ENCODE results near the gene TMEM164.

Gene TMEM164

DNA sequence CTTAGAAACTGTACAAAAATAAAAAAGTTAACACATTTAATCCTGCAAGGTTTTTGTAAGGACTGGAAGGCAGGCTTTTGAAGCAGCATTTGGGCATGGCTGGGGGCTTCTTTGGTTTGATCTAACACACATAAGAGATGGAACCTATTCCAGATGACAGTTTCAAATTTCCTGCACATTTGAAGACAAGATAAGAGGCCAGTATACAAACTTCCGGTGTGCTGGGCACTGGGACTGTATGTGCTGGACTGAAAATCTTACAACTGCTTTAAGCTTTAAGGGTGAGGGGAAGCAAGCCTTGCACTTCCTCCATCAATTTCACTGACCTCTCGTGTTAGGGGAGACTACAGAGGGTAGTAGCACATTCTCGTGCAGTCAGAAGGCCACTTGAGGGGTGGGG, 192.1 kb downstream of the TMEM164 start:
- no peak for DNase-seq (ENCODE audit: low read depth in 1 of 2, low spot score in 1 of 2)

GRCh38 chrX:110201799-110202198, 198.9 kb downstream of the TMEM164 start:
- DNase-seq (ENCODE audit: low read depth in 1 of 2, low spot score in 1 of 2) = no peak

DNA sequence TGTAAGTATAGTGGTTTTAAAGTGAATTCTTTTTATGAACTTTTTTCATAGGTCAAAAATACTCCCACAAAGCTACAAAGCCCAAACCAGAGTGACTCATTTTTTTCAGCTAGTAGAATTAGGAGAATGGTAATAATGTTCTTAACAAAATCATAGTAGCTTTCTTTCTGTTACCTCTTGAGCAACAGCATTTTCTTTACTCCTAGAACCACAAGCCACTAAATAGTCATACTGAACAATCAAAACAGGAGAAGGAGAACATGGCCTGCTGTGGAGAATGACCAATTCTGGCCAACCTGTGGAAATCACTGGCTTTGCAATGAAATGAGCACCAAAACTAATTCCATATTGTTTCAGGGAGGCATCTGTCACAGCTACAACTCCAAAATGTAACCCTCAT, 202.1 kb downstream of the TMEM164 start:
- DNase-seq (ENCODE audit: low read depth in 1 of 2, low spot score in 1 of 2) = no peak

GRCh38 chrX:110208092-110208491, 205.2 kb downstream of the TMEM164 start:
- no peak for DNase-seq (ENCODE audit: low read depth in 1 of 2, low spot score in 1 of 2)

- DNase-seq (ENCODE audit: low read depth in 1 of 2, low spot score in 1 of 2) = no peak
These were observed 207.7 kb downstream of the TMEM164 start for GRCh38 chrX:110210417-110211139.

GRCh38 chrX:110211340-110211739, 208.4 kb downstream of the TMEM164 start:
- DNase-seq (ENCODE audit: low read depth in 1 of 2, low spot score in 1 of 2) = no peak

DNA sequence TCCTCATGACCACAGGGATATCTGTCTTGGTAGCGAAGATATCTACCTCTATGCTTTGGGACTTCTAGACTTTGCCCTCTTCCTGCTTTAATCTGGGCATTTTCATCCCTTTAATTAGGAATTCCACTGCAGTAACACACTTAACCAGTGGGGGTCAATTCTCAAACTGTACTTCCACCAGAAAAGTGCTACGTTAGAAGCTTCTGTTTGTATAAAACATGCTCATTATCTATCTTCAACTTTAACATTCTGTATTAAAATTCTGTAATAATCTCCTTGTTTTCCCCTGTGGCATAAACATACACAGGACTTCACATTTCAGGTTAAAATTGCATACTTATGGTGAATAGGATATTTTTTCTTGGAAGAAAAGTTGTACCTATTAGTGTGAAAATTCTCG, 209.4 kb downstream of the TMEM164 start:
- DNase-seq (ENCODE audit: low read depth in 1 of 2, low spot score in 1 of 2) = no peak

- DNase-seq (ENCODE audit: low read depth in 1 of 2, low spot score in 1 of 2) = no peak
These were observed 210.3 kb downstream of the TMEM164 start for GRCh38 chrX:110213183-110213582.

DNA sequence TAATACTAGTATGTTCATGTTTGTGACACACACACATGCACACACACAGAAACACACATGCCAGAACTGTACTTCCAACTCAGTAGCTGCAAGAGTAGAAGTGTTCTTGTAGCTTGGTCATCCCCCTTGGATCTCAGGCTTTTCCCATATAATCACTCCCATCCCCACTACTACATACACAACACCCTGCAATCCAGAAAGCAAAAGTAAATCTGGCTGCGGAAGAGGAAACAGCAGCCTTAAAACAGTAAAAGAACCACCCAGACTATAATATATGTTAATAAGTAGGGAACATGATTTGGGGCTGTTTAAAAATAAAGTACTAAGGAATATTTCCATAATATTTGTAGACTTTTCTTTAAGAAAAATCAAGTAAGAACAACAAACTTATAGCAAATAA, 211.8 kb downstream of the TMEM164 start:
- DNase-seq (ENCODE audit: low read depth in 1 of 2, low spot score in 1 of 2) = no peak

- DNase-seq (ENCODE audit: low read depth in 1 of 2, low spot score in 1 of 2) = no peak
These were observed 212.5 kb downstream of the TMEM164 start for GRCh38 chrX:110215411-110215810.

DNA sequence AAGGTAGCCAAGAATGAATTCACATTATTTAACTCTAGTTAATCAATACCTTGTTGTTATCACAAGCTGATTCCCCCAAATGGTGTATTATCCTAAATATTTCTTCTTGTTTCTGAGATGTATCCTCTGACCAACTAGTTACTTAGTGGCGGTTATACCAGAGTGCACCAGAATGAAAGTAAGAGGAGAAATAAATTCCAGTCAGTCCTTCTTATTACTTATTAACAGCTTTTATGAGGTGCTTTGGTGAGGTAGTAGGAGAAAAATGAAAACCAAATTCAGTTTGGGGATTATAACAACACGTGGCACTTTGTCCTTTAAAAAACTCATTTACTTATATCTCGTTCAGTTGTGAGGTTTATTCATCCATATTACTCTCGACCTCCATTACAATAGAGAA, 213.1 kb downstream of the TMEM164 start:
- no peak for DNase-seq (ENCODE audit: low read depth in 1 of 2, low spot score in 1 of 2)

DNA sequence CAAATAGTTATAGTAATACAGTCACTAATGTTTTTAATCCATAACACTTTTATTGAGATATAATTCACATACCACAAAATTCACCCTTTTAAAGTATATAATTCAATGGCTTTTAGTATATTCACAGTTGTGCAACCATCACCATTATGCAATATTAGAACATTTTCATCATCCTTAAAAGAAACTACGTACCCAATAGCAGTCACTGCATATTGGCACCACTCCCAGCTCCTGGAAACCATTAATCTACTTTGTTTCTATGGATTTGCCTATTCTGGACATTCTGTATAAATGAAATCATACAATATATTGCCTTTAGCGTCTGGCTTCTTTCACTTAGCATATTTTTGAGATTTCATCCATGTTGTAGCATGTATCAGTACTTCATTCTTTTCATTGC, 215.7 kb downstream of the TMEM164 start:
- DNase-seq (ENCODE audit: low read depth in 1 of 2, low spot score in 1 of 2) = no peak

DNA sequence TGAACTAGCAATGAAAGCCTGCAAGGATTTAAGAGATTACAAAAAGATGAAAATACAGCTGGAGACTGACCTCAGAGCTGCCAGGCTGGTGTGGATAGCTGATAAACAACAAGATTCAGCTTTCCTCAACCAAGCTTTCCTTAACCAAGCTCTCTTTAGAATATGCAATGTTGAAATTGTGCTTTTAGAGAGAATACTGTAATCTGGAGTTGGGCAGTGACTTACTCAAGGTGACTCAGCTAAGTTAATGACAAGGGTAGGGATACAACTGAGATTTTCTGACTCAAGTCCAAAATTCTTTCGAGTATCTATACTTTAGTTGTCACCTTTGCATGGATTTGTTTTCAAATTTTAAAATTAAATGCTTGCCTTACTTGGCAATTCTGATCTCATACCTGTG, 217.0 kb downstream of the TMEM164 start:
- DNase-seq (ENCODE audit: low read depth in 1 of 2, low spot score in 1 of 2) = no peak

DNA sequence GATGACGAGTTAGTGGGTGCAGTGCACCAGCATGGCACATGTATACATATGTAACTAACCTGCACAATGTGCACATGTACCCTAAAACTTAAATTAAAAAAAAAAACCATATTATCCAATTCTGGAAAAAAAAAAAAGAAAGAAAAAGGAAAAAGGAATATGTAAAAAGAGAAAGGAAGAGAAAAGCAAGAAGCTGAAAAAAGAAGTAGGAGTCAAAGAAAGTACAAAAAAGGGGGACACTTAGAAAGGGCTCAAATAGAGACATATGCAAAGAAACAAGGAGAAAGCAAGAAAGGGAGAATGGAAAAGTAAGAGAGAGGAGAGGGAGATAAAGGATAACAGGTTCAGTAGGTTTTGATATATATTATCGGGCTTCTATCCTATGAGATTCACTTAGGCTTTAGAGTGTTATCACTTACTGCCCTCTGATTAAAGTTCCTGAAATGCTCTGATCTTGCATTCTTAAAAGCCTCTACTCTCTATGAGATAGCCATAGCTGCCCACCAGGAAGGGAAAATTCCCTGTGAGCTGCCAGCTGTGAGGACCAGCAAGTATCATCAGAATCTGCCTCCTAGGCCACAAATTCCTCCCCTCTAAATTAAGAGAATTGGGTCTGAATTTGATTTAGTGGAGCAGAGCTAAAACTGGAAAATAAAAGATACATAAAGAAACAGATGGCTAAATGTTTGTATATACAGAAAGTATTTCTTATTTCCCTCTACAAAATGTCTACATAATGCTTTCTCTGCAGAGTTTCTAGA, 219.8 kb downstream of the TMEM164 start:
- no peak for DNase-seq (ENCODE audit: low read depth in 1 of 2, low spot score in 1 of 2)

GRCh38 chrX:110224926-110225617, 222.2 kb downstream of the TMEM164 start:
- DNase-seq (ENCODE audit: low read depth in 1 of 2, low spot score in 1 of 2) = no peak

GRCh38 chrX:110226931-110227330, 224.0 kb downstream of the TMEM164 start:
- no peak for DNase-seq (ENCODE audit: low read depth in 1 of 2, low spot score in 1 of 2)

Measured in activated T-helper 1 cell treated with anti-CD3 and anti-CD28 coated beads, Interleukin-2, amount 50 U/mL, for 16 hours (primary cell).